Ramos (cell line): Measurements from ENCODE around the gene HLA-E.
"Not testable (repeated sequence)": the region's sequence is repeated elsewhere in the genome, so short reads cannot be mapped to it uniquely, and the experiment has no call there.

ENCODE experiments used
- in situ Hi-C: fragments of 300-500 bp; cut with MboI; formaldehyde crosslinking; loops from one replicate; pipeline ENCODE4 v1.14.3; 2022; ENCODE audit warnings: low sequenced_read_pairs; ENCODE audit not compliant: unreplicated experiment

The HLA-E gene

DNA sequence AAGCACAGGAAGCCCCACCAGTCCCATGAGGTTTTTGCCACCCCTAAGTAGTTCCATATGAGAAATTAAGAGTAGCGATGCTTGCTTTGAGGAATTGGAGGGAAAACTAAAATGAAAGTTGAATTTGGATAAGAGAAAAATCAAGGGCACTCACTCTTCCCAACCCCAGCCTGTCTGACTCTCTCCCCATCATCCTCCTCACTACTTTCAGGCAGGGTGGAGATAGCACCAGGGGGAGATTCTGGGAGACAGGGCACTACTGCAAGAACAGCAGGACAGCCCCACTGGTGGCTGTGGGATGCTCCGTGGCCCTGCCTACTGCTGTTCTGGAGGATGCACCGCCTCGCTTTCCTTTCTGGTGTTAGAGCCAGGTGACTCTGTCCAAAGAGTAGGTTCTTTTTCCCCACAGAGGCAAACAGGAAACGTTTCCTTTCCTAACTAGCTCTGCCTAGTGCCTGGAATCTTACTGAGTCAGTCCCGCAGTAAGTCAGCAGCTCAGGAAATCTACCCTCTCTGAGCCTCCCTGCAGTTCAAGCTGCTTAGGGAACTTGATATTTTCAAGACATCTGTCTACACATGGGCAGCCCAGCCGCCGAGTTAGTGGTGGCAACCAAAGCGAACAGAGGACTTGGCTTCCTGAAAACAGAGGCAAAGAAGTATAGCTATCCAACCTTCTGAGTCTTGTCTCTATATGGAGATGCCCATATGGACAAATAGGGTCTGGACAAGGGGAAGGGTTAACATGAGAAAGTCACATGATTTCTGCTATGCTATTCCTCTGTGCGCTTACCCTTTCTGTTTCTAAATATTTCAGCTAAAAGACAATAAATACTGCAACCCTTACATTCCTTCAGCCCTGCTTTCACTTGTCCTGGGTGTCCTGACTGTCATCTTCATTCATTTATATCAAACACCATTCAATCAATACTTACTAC, 11.4 kb downstream of the HLA-E start:
- in situ Hi-C loops = no loop called here

DNA sequence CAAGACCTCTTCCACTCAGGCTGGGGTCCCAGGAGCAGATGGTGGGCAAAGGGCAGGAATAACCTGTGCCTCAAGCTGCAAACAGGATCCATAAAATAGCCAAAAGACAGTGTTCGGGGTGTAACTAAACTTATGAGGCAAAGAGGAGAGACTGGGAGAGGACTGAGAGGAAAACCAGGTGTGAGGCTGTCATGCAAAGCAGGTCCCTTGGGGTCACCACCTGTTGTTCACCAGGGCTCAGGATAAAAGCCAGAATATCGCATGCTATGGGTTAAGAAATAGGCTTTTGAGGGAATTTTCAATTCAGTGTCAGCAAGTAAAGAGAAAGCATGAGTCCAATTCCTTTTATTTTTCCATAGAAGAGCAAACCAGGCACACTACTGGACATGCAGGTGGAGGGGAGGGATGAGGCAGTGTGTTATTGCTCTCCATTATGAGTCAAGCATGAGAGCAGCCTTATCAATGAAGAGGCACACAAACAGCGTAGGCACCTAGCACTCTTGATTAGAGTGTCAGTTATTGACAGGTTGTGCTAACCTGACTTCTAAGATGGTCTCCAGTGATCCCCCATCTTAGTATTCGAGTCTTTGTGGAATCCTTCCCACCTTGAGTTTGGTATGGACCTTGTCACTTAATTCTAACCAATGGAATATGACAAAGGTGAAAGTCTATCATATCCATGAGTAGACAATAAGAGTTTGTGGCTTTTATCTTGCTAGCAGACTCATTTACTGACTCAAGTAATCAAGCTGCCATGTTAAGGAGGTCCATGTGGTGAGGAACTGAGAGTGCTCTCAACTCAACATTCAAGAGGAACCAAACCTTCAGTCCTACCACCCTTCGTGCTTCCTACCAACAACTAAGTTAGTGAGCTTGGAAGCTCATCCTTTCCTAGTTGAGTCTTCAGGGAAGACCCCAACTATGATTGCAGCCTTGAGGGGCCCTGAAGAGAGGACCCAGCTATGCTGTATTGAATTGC, 18.8 kb downstream of the HLA-E start:
- in situ Hi-C loops = no loop called here

DNA sequence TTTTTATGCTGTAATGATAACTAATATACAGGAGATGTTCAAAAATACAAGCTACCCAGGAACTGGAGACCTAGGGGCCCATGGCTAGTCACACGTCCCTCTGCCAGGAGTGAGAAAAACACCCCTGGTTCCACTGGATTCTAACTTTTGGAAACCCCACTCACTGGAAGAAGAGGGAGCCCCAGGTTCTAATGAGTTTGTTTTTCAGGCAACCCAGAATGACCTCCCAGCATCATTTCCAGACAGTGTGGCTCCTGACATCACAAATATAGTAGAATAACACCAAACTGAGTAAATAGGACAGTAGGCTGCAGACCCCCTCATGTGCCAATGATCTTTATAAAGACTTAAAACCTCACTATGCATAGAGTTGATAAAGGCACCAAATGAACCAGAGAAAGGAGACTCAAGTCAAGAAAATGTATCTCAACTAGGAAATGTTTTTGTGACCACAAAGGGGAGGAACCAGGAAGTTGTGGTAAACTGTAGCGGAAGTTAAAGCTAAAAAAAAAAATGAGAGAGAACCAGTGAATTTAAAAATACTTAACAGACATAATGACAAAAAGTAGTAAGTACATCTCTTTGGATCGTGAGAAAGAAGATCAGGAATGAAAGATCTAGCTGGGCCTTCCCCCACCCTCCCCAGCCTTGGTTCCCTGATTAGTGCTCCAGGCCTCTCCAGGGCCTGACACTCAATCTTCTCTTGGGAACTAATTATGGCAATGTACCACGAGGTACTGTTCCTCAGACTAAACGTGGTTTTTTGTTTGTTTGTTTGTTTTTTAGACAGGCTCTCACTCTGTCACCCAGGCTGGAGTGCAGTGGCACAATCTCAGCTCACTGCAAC, 19.8 kb downstream of the HLA-E start:
- in situ Hi-C loops = no loop called here

DNA sequence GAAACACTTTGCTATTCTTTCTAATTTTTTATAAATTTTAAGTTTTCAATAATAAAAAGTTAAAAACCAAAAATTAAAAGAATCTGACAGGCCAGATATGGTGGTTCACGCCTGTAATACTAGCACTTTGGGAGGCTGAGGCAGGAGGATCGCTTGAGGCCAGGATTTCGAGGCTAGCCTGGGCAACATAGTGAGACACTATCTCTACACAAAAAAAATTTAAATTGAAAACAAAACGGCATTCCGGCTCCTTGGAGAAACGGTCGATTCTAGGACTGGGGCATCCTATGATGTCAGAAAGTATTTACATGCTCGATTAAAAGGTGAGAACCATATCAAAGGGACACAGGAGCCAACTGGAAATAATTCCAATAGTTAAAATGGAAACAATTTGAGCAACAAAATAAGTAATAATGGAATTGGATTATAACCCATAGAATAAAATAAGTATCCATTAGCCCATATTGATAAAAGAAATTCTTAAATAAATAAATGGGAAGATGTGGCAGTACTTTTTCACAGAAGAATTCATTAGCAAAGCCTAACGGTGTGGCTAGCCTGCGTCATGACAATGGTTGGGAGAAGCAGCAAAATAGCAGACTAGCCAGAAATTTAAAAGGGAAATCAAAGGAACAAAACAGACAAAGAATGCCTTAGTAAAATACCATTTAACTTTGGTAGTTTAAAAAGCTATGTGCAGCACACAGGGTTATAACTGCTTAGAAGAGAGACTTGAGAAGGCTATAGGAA, 21.3 kb downstream of the HLA-E start:
- in situ Hi-C loops = no loop called here

DNA sequence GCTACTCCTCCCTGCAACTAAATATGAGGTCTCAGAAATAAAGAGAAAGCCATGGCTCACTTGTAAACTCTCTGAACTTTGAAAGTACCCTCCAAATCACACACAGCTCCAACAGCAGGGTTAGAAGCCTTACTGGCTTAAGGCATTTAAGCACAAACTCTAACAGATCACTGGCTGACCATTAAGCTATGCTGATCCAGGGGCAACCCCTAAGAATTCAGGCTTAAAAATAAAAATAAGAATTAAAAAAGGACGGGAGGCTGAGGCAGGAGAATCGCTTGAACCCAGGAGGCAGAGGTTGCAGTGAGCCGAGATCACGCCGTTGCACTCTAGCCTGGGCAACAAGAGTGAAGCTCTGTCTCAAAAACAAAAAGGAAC, 21.8 kb downstream of the HLA-E start:
- in situ Hi-C loops = no loop called here

GRCh38 chr6:30513451-30513850, 24.1 kb downstream of the HLA-E start:
- in situ Hi-C loops = no loop called here

GRCh38 chr6:30515106-30515505, 25.8 kb downstream of the HLA-E start:
- in situ Hi-C loops = no loop called here

DNA sequence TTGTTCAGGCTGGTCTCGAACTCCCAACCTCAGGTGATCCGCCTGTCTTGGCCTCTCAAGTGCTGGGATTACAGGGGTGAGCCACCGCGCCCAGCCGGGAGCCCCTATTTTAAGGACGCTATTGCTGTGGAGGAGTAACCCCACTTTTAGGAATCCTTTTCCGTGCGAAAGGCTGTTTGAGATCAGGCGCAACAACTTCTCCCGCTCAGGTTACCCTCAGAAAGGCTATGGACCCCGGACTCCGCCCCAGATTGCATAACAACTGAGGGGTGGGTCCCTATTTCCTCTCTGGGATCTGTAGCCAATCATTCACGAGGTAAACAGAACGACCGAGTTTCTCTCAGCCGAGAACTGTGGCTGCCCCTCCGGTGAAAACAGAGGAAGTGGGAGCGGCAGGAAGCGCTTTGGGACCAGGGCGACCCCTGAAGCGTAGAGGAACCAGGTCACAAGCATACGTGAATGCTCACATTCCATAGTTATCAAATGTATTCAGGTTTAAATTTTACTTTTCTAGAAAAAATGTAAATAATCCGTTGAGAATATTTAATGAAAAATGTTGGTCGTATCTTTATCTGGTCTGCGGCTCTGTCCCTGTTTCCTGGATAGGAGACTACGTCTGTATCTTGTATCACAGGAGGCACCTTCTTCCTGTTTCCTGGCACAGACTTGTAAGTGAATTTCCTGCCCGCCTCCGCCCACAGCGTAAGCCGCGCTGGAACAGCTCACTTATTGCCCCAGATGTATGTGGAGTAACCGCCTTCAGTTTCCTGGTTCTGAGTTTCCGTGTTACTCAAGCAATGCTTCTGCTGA, 26.8 kb downstream of the HLA-E start:
- in situ Hi-C loops = no loop called here

DNA sequence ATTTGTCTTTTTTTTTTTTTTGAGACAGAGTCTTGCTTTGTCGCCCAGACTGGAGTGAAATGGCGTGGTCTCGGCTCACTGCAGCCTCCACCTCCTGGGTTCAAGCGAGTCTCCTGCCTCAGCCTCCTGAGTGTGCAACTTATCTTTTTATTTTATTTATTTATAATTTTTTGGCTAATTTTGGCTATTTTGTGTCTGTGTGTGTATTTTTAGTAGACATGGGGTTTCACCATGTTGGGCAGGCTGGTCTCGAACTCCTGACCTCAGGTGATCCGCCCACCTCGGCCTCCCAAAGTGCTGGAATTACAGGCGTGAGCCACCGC, 27.4 kb downstream of the HLA-E start:
- in situ Hi-C loops = not testable (repeated sequence)

DNA sequence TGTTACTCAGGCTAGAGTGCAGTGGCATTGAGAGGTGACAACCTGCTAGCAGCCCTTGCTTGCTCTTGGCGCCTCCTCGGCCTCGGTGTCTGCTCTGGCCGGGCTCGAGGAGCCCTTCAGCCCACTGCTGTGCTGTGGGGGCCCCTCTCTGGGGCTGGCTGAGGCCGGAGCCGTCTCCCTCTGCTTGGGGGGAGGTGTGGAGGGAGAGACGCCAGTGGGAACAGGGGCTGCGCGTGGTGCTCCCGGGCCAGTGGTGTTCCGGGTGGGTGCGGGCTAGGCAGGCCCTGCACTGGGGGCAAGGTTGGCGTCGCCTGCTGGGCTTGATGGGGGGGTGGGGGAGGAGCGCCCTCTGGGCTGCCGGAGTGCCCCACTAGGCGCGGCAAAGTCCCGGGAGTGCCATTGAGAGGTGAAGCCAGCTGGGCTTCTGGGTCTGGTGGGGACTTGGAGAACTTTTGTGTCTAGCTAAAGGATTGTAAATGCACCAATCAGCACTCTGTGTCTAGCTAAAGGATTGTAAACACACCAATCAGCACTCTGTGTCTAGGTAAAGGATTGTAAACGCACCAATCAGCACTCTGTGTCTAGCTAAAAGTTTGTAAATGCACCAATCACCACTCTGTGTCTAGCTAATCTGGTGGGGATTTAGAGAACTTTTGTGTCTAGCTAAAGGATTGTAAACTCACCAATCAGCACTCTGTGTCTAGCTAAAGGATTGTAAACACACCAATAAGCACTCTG, 28.6 kb downstream of the HLA-E start:
- in situ Hi-C loops = not testable (repeated sequence)

DNA sequence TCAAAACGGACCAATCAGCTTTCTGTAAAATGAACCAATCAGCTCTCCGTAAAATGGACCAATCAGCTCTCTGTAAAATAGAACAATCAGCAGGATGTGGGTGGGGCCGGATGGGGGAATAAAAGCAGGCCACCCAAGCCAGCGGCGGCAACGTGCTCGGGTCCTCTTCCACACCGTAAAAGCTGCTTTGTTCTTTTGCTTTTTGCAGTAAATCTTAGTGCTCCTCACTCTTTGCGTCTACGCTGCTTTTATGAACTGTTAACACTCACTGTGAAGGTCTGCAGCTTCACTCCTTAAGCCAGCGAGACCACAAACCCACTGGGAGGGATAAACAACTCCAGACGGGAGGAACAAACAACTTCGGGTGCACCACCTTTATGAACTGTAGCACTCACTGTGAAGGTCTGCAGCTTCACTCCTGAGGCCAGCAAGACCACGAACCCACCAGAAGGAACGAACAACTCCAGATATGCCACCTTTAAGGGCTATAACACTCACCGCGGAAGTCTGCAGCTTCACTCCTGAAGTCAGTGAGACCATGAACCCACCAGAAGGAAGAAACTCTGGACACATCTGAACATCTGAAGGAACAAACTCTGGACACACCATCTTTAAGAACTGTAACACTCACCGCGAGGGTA, 29.3 kb downstream of the HLA-E start:
- in situ Hi-C loops = not testable (repeated sequence)

DNA sequence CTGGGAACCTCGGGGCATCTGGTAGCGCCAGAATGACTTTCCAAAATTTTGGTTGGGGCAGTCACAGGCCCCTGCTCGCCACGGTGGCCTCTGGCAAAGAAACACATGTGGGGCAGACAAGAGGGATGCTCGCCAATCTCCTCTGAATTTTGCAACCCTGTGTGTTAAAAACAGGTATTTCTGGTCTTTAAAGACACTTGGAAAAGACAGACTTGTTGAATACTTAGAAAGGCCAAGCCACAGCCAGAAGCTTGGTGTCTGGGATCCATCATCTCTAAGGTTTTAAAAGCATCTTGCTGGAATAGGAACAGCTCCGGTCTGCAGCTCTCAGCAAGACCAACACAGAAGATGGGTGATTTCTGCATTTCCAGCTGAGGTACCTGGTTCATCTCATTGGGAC, 31.2 kb downstream of the HLA-E start:
- in situ Hi-C loops = no loop called here

DNA sequence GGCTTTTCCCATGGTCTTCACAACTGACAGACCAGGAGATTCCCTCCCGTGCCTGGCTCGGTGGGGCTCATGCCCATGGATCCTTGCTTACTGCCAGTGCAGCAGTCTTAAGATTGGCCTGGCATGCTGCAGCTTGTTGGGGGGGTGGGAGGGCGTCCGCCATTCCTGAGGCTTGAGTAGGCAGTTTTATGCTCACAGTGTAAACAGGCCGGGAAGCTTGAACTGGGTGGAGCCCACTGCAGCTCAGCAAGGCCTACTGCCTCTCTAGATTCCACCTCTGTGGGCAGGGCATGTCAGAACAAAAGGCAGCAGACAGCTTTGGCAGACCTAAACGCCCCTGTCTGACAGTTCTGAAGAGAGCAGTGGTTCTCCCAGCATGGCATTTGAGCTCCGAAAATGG, 31.8 kb downstream of the HLA-E start:
- in situ Hi-C loops = not testable (repeated sequence)

GRCh38 chr6:30521952-30522351, 32.6 kb downstream of the HLA-E start:
- in situ Hi-C loops = not testable (repeated sequence)

DNA sequence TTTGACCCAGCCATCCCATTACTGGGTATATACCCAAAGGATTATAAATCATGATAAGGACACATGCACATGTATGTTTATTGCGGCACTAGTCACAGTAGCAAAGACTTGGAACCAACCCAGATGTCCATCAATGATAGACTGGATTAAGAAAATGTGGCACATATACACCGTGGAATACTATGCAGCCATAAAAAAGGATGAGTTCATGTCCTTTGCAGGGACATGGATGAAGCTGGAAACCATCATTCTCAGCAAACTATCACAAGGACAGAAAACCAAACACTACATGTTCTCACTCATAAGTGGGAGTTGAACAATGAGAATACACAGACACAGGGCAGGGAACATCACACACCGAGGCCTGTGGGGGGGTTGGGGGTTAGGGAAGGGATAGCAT, 37.1 kb downstream of the HLA-E start:
- in situ Hi-C loops = not testable (repeated sequence)

DNA sequence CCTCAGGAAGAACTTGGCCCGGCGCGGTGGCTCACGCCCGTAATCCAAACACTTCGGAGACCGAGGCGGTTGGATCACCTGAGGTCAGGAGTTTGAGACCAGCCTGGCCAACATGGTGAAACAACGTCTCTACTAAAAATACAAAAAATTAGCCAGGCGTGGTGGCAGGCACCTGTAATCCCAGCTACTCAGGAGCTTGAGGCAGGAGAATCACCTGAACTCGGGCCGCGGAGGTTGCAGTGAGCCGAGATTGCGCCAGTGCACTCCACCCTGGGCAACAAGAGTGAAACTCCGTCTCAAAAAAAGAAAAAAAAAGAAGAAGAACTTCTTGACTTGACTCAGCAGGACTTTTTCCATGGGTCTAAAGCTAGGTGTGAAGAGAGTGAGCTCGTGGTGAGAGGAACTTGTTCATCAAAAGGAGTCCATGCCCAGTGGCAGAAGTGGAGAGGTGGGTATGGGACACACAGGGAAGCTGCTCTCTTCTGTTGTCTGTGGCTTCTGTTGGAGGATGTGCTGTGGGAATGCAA, 40.1 kb downstream of the HLA-E start:
- in situ Hi-C loops = not testable (repeated sequence)

DNA sequence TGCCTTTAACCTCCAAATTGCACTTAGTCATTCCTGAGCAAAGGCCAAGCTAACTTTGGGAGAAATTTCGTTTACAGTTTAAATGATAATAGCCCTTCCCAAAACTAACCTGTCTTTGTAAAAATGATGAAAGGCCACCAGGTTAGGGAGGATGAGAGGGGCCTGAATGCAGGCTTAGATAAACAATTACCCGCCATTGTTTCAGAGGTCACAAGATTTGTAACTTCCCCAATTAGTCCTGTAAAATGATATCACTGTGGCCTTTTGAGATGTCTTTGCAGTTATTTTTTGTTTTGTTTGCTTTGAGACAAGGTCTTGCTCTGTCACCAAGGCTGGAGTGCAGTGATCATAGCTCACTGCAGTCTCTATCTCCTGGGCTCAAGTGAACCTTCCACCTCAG, 40.7 kb downstream of the HLA-E start:
- in situ Hi-C loops = loop anchor here (10.0 kb wide), 1 partner anchor 555 kb away; no protein-coding TSS in a partner anchor
